Putamen (tissue), 1 donor: Measurements from ENCODE around the gene ZNF169.
"Not testable (repeated sequence)": the region's sequence is repeated elsewhere in the genome, so short reads cannot be mapped to it uniquely, and the experiment has no call there.

Experiments used
- DNase-seq: peaks from one replicate; pipeline ENCODE4 v3.0.0-alpha.2; 2016; ENCODE audit warnings: low spot score

Gene ZNF169

GRCh38 chr9:94348754-94349153 is 89.7 kb downstream of the ZNF169 start:
- DNase-seq: not testable (repeated sequence)
